PC-9 (cell line): Measurements from ENCODE around the gene DIRAS1. TPM values are rescaled to one million over a fixed set of nuclear protein-coding genes. Genes with fewer than 3 reads are reported as not detected.

Experiments used
- BruUV-seq: library from RNA; stranded (reverse); fragments of 400-500 nt; replicated peaks from 2 replicates; lab custom pipeline; 2021; lab: Mats Ljungman, UMichigan
- CTCF ChIA-PET: fragments of 300-600 bp; sonication (Branson Sonifier 250); formaldehyde crosslinking; loops from one replicate; lab custom pipeline; 2022; ENCODE audit warnings: antibody characterized with exemption; lab: Charles Lee
- POLR2A ChIA-PET: fragments of 300-600 bp; sonication (Branson Sonifier 250); formaldehyde crosslinking; loops from one replicate; lab custom pipeline; 2022; ENCODE audit warnings: antibody characterized with exemption; ENCODE audit not compliant: unreplicated experiment; lab: Charles Lee
- DNase-seq, 2 experiments: peaks; one replicate each; pipeline versions ENCODE4 v3.0.0 to v3.0.0-alpha.2; 2015 to 2022; ENCODE audit warnings: mixed read lengths in 1 of 2
- H2AFZ ChIP-seq: fragments of 200-600 bp; sonication (generic); 2 replicates; pipeline ENCODE4 v1.8.1; 2017; ENCODE audit warnings: antibody characterized with exemption
- H3F3A ChIP-seq: fragments of 200-600 bp; sonication (generic); 2 replicates; pipeline ENCODE4 v1.8.1; 2017; ENCODE audit warnings: antibody characterized with exemption, mild to moderate bottlenecking, low read depth; ENCODE audit not compliant: insufficient read depth
- H3K27ac ChIP-seq: fragments of 200-600 bp; sonication (generic); 2 replicates; pipeline ENCODE4 v1.6.1; 2016; ENCODE audit warnings: mixed run types
- H3K27me3 ChIP-seq: fragments of 200-600 bp; sonication (generic); 2 replicates; pipeline ENCODE4 v1.6.1; 2016; ENCODE audit warnings: low read depth, mixed run types; ENCODE audit not compliant: insufficient read depth
- H3K36me3 ChIP-seq: fragments of 200-600 bp; sonication (generic); 2 replicates; pipeline ENCODE4 v1.6.1; 2016; ENCODE audit warnings: low read depth, mixed run types
- H3K4me1 ChIP-seq: fragments of 200-600 bp; sonication (generic); replicated peaks from 2 replicates; pipeline ENCODE4 v1.6.1; 2016; ENCODE audit warnings: mixed run types; ENCODE audit not compliant: insufficient read depth
- H3K4me2 ChIP-seq: fragments of 200-600 bp; sonication (generic); 2 replicates; pipeline ENCODE4 v1.6.1; 2017; ENCODE audit warnings: mixed run types
- H3K4me3 ChIP-seq: fragments of 200-600 bp; sonication (generic); 2 replicates; pipeline ENCODE4 v1.6.1; 2016; ENCODE audit warnings: mixed run types
- H3K79me2 ChIP-seq: fragments of 200-600 bp; sonication (generic); 2 replicates; pipeline ENCODE4 v1.6.1; 2017; ENCODE audit warnings: low read depth, mixed run types
- H3K9me2 ChIP-seq: fragments of 200-600 bp; sonication (generic); 2 replicates; pipeline ENCODE4 v1.8.1; 2017; ENCODE audit warnings: mild to moderate bottlenecking; ENCODE audit not compliant: insufficient read depth
- H3K9me3 ChIP-seq: fragments of 200-600 bp; sonication (generic); 2 replicates; pipeline ENCODE4 v1.8.1; 2016; ENCODE audit warnings: low read depth; ENCODE audit not compliant: insufficient read depth
- H4K20me1 ChIP-seq: fragments of 200-600 bp; sonication (generic); 2 replicates; pipeline ENCODE4 v1.8.1; 2017; ENCODE audit not compliant: insufficient read depth
- CTCF ChIP-seq: fragments of 200-600 bp; sonication (generic); conservative IDR thresholded peaks from 2 replicates; pipeline ENCODE4 v1.6.1; 2017; ENCODE audit warnings: mixed run types, antibody characterized with exemption, mild to moderate bottlenecking, moderate library complexity
- EZH2 ChIP-seq: fragments of 200-600 bp; sonication (generic); IDR thresholded peaks from 2 replicates; pipeline ENCODE4 v1.8.0; 2017; ENCODE audit warnings: antibody characterized with exemption, low read depth
- intact Hi-C: fragments of 100-400 bp; cut with micrococcal nuclease; formaldehyde crosslinking; loops from one replicate; pipeline ENCODE4 v1.10.0; 2022; ENCODE audit not compliant: unreplicated experiment
- total RNA-seq: library from RNA; stranded (reverse); gene quantifications from 2 replicates; pipeline ENCODE4 v1.2.3, GENCODE V29; 2021

DIRAS1 gene
- total RNA-seq, 1 experiment from 2014 or later = 0.57 TPM

- Histone ChIP-seq H3K36me3 (no peaks in the 10 kb centered on the region), H3F3A (no peaks in the 10 kb centered on the region), H3K4me2 (no peak overlapping the region), H2AFZ (no peak overlapping the region), H3K9me2 (no peaks in the 10 kb centered on the region), H3K4me3 (no peak overlapping the region), H3K4me1 (no peaks in the 10 kb centered on the region), H3K79me2 (no peaks in the 10 kb centered on the region), H3K27me3 (peaks cover 20% of the 10 kb centered on the region), H3K9me3 (no peaks in the 10 kb centered on the region), H3K27ac (no peak overlapping the region), H4K20me1 (no peaks in the 10 kb centered on the region)
- CTCF ChIA-PET = no interaction called here
- intact Hi-C loops = no loop called here
- no peak for DNase-seq
- no TSS peak for BruUV-seq
- POLR2A ChIA-PET = no interaction called here
- TF ChIP-seq CTCF (no peak), EZH2 (no peak)
Measured at GRCh38 chr19:2693492-2694160, 27.5 kb downstream of the DIRAS1 start.

GRCh38 chr19:2691951-2692350, 29.2 kb downstream of the DIRAS1 start:
- H3K4me2 ChIP-seq = no peak overlapping the region
- H3F3A ChIP-seq = no peaks in the 10 kb centered on the region
- TF ChIP-seq EZH2 (no peak), CTCF (no peak)
- no peak overlapping the region for H2AFZ ChIP-seq
- peaks cover 20% of the 10 kb centered on the region for H3K27me3 ChIP-seq
- POLR2A ChIA-PET = no interaction called here
- DNase-seq = no peak
- intact Hi-C loops = no loop called here
- no peak overlapping the region for H3K27ac ChIP-seq
- no peaks in the 10 kb centered on the region for H4K20me1 ChIP-seq
- no peaks in the 10 kb centered on the region for H3K36me3 ChIP-seq
- H3K9me2 ChIP-seq = no peaks in the 10 kb centered on the region
- no TSS peak for BruUV-seq
- no peak overlapping the region for H3K4me3 ChIP-seq
- CTCF ChIA-PET = no interaction called here
- H3K79me2 ChIP-seq = no peaks in the 10 kb centered on the region
- no peaks in the 10 kb centered on the region for H3K9me3 ChIP-seq
- no peaks in the 10 kb centered on the region for H3K4me1 ChIP-seq

- Histone ChIP-seq H3K4me2 (no peak overlapping the region), H3F3A (no peaks in the 10 kb centered on the region), H3K36me3 (no peaks in the 10 kb centered on the region), H3K9me2 (no peaks in the 10 kb centered on the region), H3K4me1 (no peaks in the 10 kb centered on the region), H3K27me3 (peaks cover 20% of the 10 kb centered on the region), H4K20me1 (no peaks in the 10 kb centered on the region), H2AFZ (no peak overlapping the region), H3K4me3 (no peak overlapping the region), H3K9me3 (no peaks in the 10 kb centered on the region), H3K79me2 (no peaks in the 10 kb centered on the region), H3K27ac (no peak overlapping the region)
- no peak for TF ChIP-seq CTCF
- POLR2A ChIA-PET = no interaction called here
- BruUV-seq = no TSS peak
- CTCF ChIA-PET = no interaction called here
- no peak for DNase-seq
- intact Hi-C loops = no loop called here
Measured at GRCh38 chr19:2690856-2691255, 30.3 kb downstream of the DIRAS1 start.
